Measurements from ENCODE around the gene CCDC92.

Gene CCDC92

DNA sequence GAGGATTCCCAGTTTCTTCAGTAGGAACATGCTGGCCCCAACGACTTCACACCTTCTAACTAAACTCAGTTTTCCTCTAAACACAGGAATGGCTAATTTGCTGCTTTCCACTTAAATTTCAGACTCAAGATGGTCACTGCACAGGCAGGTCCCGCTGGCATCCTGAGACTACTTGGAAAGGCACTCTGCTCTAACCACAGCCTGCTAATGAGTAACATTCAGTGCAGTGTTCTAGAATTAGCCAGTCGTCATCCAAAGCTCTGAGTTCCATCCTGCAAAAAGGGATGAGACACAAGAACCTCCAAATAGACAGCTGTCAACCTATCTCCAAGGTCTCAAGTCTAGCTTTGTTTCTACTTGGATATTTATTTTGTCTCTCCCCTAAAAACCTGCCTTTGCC is 6.0 kb downstream of the CCDC92 start:
- Histone ChIP-seq H3K27me3 (ENCODE audit: low read length) (no peaks in the 10 kb centered on the region), H3K9me2 (replicated peaks; ENCODE audit: insufficient read depth, low read length) (no peaks in the 10 kb centered on the region), H3K4me2 (ENCODE audit: low read depth, low read length, poor library complexity, severe bottlenecking) (no peak overlapping the region), H3K79me2 (ENCODE audit: insufficient read depth, low read length) (no peaks in the 10 kb centered on the region), H4K20me1 (ENCODE audit: low read depth, low read length) (peaks cover 5% of the 10 kb centered on the region; the same call in 1 of the 2 replicates), H3K27ac (ENCODE audit: low read depth, low read length) (no peak overlapping the region), H3K4me3 (ENCODE audit: insufficient read depth, low read length, poor library complexity, severe bottlenecking) (no peak overlapping the region), H3F3A (ENCODE audit: insufficient read depth) (peaks cover 5% of the 10 kb centered on the region; the same call in 1 of the 2 replicates), H2AFZ (ENCODE audit: low read depth, low read length, severe bottlenecking) (no peak overlapping the region), H3K9me3 (ENCODE audit: insufficient read depth, low read length) (no peaks in the 10 kb centered on the region), H3K9ac (ENCODE audit: low read length) (no peak overlapping the region), H3K36me3 (ENCODE audit: low read length) (no peaks in the 10 kb centered on the region)
- TF ChIP-seq EZH2phosphoT487 (conservative IDR thresholded peaks at IDR 0.05; ENCODE audit: low read length) = no peak
- TF ChIP-seq, protein P1, sequence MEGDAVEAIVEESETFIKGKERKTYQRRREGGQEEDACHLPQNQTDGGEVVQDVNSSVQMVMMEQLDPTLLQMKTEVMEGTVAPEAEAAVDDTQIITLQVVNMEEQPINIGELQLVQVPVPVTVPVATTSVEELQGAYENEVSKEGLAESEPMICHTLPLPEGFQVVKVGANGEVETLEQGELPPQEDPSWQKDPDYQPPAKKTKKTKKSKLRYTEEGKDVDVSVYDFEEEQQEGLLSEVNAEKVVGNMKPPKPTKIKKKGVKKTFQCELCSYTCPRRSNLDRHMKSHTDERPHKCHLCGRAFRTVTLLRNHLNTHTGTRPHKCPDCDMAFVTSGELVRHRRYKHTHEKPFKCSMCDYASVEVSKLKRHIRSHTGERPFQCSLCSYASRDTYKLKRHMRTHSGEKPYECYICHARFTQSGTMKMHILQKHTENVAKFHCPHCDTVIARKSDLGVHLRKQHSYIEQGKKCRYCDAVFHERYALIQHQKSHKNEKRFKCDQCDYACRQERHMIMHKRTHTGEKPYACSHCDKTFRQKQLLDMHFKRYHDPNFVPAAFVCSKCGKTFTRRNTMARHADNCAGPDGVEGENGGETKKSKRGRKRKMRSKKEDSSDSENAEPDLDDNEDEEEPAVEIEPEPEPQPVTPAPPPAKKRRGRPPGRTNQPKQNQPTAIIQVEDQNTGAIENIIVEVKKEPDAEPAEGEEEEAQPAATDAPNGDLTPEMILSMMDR (IDR thresholded peaks at IDR 0.05; ENCODE audit: insufficient read depth, low read length, poor library complexity, severe bottlenecking) = no peak

DNA sequence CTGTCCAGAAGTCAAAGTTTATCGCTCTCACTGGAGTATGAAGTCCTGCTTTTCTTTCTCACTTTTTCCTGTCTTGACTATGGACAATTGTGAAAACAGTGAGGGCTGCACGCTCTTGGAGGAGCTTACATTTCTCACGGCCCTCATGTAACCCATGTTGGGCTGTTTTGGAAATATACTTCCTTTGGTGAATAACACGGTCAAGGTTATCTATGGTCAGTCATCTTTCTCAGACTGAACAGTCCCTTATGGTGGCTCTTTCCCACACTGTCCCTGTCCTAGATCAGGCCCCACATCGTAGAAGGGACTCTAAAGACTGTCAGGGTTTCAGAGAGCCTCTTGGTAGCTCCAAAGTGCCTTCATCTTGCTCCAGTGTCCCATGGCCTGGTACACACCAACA is 7.2 kb downstream of the CCDC92 start:
- Histone ChIP-seq H3K36me3 (ENCODE audit: low read length) (no peaks in the 10 kb centered on the region), H3F3A (ENCODE audit: insufficient read depth) (no peaks in the 10 kb centered on the region), H3K27me3 (ENCODE audit: low read length) (no peaks in the 10 kb centered on the region), H3K9me3 (ENCODE audit: insufficient read depth, low read length) (no peaks in the 10 kb centered on the region), H3K4me2 (ENCODE audit: low read depth, low read length, poor library complexity, severe bottlenecking) (no peak overlapping the region), H3K79me2 (ENCODE audit: insufficient read depth, low read length) (no peaks in the 10 kb centered on the region), H4K20me1 (ENCODE audit: low read depth, low read length) (no peaks in the 10 kb centered on the region; the same call in 1 of the 2 replicates), H3K27ac (ENCODE audit: low read depth, low read length) (no peak overlapping the region), H2AFZ (ENCODE audit: low read depth, low read length, severe bottlenecking) (no peak overlapping the region), H3K4me3 (ENCODE audit: insufficient read depth, low read length, poor library complexity, severe bottlenecking) (no peak overlapping the region), H3K9ac (ENCODE audit: low read length) (no peak overlapping the region), H3K9me2 (replicated peaks; ENCODE audit: insufficient read depth, low read length) (no peaks in the 10 kb centered on the region)
- no peak for TF ChIP-seq EZH2phosphoT487 (conservative IDR thresholded peaks at IDR 0.05; ENCODE audit: low read length)
- TF ChIP-seq, protein P1 (IDR thresholded peaks at IDR 0.05; ENCODE audit: insufficient read depth, low read length, poor library complexity, severe bottlenecking) = no peak

DNA sequence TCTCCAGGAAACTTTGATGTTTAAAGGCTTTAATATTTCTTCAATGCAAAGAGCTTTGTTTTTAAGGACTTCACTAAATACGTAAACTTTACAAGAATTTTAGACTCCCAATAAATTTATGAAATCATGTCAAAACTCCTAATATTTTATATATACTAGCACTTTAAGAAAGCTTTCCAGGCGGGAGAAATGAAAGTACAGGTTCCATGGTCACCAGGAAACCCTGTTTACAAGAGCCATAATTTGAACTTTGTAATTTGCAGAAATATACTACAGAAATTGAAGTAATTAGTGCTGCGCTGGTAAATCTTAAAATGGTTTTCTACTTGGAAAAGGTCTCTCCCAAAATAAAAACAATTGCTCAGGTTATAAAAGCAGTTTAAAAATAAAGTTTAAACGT is 8.8 kb downstream of the CCDC92 start:
- H3K27me3 ChIP-seq (ENCODE audit: low read length) = no peaks in the 10 kb centered on the region
- H3K4me3 ChIP-seq (ENCODE audit: insufficient read depth, low read length, poor library complexity, severe bottlenecking) = no peak overlapping the region
- no peaks in the 10 kb centered on the region for H3F3A ChIP-seq (ENCODE audit: insufficient read depth)
- H3K4me2 ChIP-seq (ENCODE audit: low read depth, low read length, poor library complexity, severe bottlenecking) = no peak overlapping the region
- H3K9me2 ChIP-seq (replicated peaks; ENCODE audit: insufficient read depth, low read length) = no peaks in the 10 kb centered on the region
- H2AFZ ChIP-seq (ENCODE audit: low read depth, low read length, severe bottlenecking) = no peak overlapping the region
- H3K9ac ChIP-seq (ENCODE audit: low read length) = no peak overlapping the region
- no peaks in the 10 kb centered on the region for H3K79me2 ChIP-seq (ENCODE audit: insufficient read depth, low read length)
- no peaks in the 10 kb centered on the region for H3K36me3 ChIP-seq (ENCODE audit: low read length)
- H4K20me1 ChIP-seq (ENCODE audit: low read depth, low read length) = no peaks in the 10 kb centered on the region; the same call in 1 of the 2 replicates
- no peaks in the 10 kb centered on the region for H3K9me3 ChIP-seq (ENCODE audit: insufficient read depth, low read length)
- TF ChIP-seq, protein P1 (IDR thresholded peaks at IDR 0.05; ENCODE audit: insufficient read depth, low read length, poor library complexity, severe bottlenecking) = no peak
- TF ChIP-seq EZH2phosphoT487 (conservative IDR thresholded peaks at IDR 0.05; ENCODE audit: low read length) = no peak
- H3K27ac ChIP-seq (ENCODE audit: low read depth, low read length) = no peak overlapping the region
